PC-3 (cell line): Measurements from ENCODE around the gene PCED1A. TPM values are rescaled to one million over a fixed set of nuclear protein-coding genes. Genes with fewer than 3 reads are reported as not detected.

Experiments
- ATAC-seq: fragments of 200-7000 bp; cut with Tn5 transposase; 2 replicates; pipeline ENCODE4 v1.9.1; 2020; ENCODE audit warnings: mild to moderate bottlenecking, moderate library complexity
- BruUV-seq: library from RNA; stranded (reverse); fragments of 400-500 nt; replicated peaks from 2 replicates; lab custom pipeline; 2021; lab: Mats Ljungman, UMichigan
- CTCF ChIA-PET: fragments of 300-600 bp; sonication (Branson Sonifier 250); formaldehyde crosslinking; loops from one replicate; lab custom pipeline; 2022; ENCODE audit warnings: antibody characterized with exemption; lab: Charles Lee
- POLR2A ChIA-PET: fragments of 300-600 bp; sonication (Branson Sonifier 250); formaldehyde crosslinking; loops from one replicate; lab custom pipeline; 2022; ENCODE audit warnings: antibody characterized with exemption; ENCODE audit not compliant: unreplicated experiment; lab: Charles Lee
- DNase-seq: peaks from one replicate; pipeline ENCODE4 v3.0.0-alpha.2; 2015
- H2AFZ ChIP-seq: fragments of 300-600 bp; sonication (generic); 2 replicates; pipeline ENCODE4 v1.6.0; 2016; ENCODE audit warnings: antibody characterized with exemption, low read length
- H3F3A ChIP-seq: fragments of 300-600 bp; sonication (generic); one replicate; pipeline ENCODE4 v1.6.0; 2017; ENCODE audit warnings: antibody characterized with exemption, low read length, control low read depth, mild to moderate bottlenecking; ENCODE audit not compliant: unreplicated experiment
- H3K27ac ChIP-seq: fragments of 300-600 bp; sonication (generic); 2 replicates; pipeline ENCODE4 v1.5.1; 2016; ENCODE audit warnings: mild to moderate bottlenecking, low read length
- H3K27me3 ChIP-seq: fragments of 300-600 bp; sonication (generic); 2 replicates; pipeline ENCODE4 v1.6.1; 2016; ENCODE audit warnings: low read length, mixed read lengths
- H3K36me3 ChIP-seq: fragments of 300-600 bp; sonication (generic); 2 replicates; pipeline ENCODE4 v1.6.1; 2016; ENCODE audit warnings: low read depth, mixed run types, low read length, mixed read lengths
- H3K4me1 ChIP-seq: fragments of 300-600 bp; sonication (generic); 2 replicates; pipeline ENCODE4 v1.5.1; 2016; ENCODE audit warnings: low read length; ENCODE audit not compliant: insufficient read depth
- H3K4me2 ChIP-seq: fragments of 300-600 bp; sonication (generic); 2 replicates; pipeline ENCODE4 v1.6.0; 2016; ENCODE audit warnings: low read length
- H3K4me3 ChIP-seq: fragments of 300-600 bp; sonication (generic); 2 replicates; pipeline ENCODE4 v1.5.1; 2016; ENCODE audit warnings: mild to moderate bottlenecking, low read length, mixed read lengths
- H3K79me2 ChIP-seq: fragments of 300-600 bp; sonication (generic); 2 replicates; pipeline ENCODE4 v1.6.1; 2017; ENCODE audit warnings: low read length, mixed read lengths
- H3K9ac ChIP-seq: fragments of 300-600 bp; sonication (generic); 2 replicates; pipeline ENCODE4 v1.6.0; 2016; ENCODE audit warnings: mild to moderate bottlenecking, low read length
- H3K9me2 ChIP-seq: fragments of 300-600 bp; sonication (generic); replicated peaks from 2 replicates; pipeline ENCODE4 v1.6.1; 2016; ENCODE audit warnings: mixed run types, low read length, mixed read lengths
- H3K9me3 ChIP-seq: fragments of 300-600 bp; sonication (generic); 2 replicates; pipeline ENCODE4 v1.6.1; 2016; ENCODE audit warnings: low read length, mixed read lengths
- H4K20me1 ChIP-seq: fragments of 300-600 bp; sonication (generic); 2 replicates; pipeline ENCODE4 v1.6.1; 2016; ENCODE audit warnings: low read length, mixed read lengths
- CTCF ChIP-seq: fragments of 300-600 bp; sonication (generic); conservative IDR thresholded peaks from 2 replicates; pipeline ENCODE4 v1.5.1; 2017; ENCODE audit warnings: antibody characterized with exemption, low read depth, mild to moderate bottlenecking, low read length
- EZH2 ChIP-seq: fragments of 300-600 bp; sonication (generic); IDR thresholded peaks from one replicate; pipeline ENCODE4 v1.6.1; 2017; ENCODE audit warnings: antibody characterized with exemption, mild to moderate bottlenecking, low read length; ENCODE audit not compliant: unreplicated experiment
- EZH2phosphoT487 ChIP-seq: fragments of 300-600 bp; sonication (generic); IDR thresholded peaks from 2 replicates; pipeline ENCODE4 v1.6.1; 2018; ENCODE audit warnings: mild to moderate bottlenecking, antibody characterized with exemption, low read length, borderline replicate concordance
- intact Hi-C: fragments of 100-400 bp; cut with micrococcal nuclease; formaldehyde crosslinking; loops from 2 replicates; pipeline ENCODE4 v1.9.0; 2023
- total RNA-seq: library from RNA; depleted of rRNA; stranded (reverse); fragments of >200 nt; gene quantifications from 2 replicates; pipeline ENCODE4 v1.2.3, GENCODE V29; 2014

Gene PCED1A
- total RNA-seq, 1 experiment from 2014 or later = 21.9 TPM

GRCh38 chr20:2796011-2796660 lies 44.3 kb downstream of the PCED1A start:
- Histone ChIP-seq H3F3A (no peaks in the 10 kb centered on the region), H2AFZ (no peak overlapping the region), H3K4me2 (no peak overlapping the region), H4K20me1 (no peaks in the 10 kb centered on the region), H3K4me1 (no peaks in the 10 kb centered on the region), H3K79me2 (no peaks in the 10 kb centered on the region), H3K4me3 (no peak overlapping the region), H3K27ac (no peak overlapping the region), H3K9ac (no peak overlapping the region), H3K9me2 (no peaks in the 10 kb centered on the region), H3K27me3 (peaks cover 35% of the 10 kb centered on the region), H3K9me3 (no peaks in the 10 kb centered on the region), H3K36me3 (no peaks in the 10 kb centered on the region)
- POLR2A ChIA-PET = no interaction called here
- DNase-seq = no peak
- intact Hi-C loops = no loop called here
- CTCF ChIA-PET = no interaction called here
- ATAC-seq = no peak
- TF ChIP-seq EZH2phosphoT487 (no peak), EZH2 (no peak), CTCF (no peak)
- BruUV-seq = no TSS peak

- H3K27ac ChIP-seq = no peak overlapping the region
- DNase-seq (no peak), ATAC-seq (no peak)
- no peak overlapping the region for H3K9ac ChIP-seq
- H3K36me3 ChIP-seq = no peaks in the 10 kb centered on the region
- TF ChIP-seq EZH2phosphoT487 = no peak
- TF ChIP-seq CTCF = no peak
- TF ChIP-seq EZH2 = no peak
- H3K9me3 ChIP-seq = no peaks in the 10 kb centered on the region
- peaks cover 35% of the 10 kb centered on the region for H3K27me3 ChIP-seq
- BruUV-seq = no TSS peak
- no peaks in the 10 kb centered on the region for H3K9me2 ChIP-seq
- H2AFZ ChIP-seq = no peak overlapping the region
- H4K20me1 ChIP-seq = no peaks in the 10 kb centered on the region
- H3F3A ChIP-seq = no peaks in the 10 kb centered on the region
- H3K4me3 ChIP-seq = no peak overlapping the region
- no peaks in the 10 kb centered on the region for H3K4me1 ChIP-seq
- ChIA-PET CTCF (no interaction called here), POLR2A (no interaction called here)
- intact Hi-C loops = no loop called here
- H3K4me2 ChIP-seq = no peak overlapping the region
- no peaks in the 10 kb centered on the region for H3K79me2 ChIP-seq
Observed at GRCh38 chr20:2795451-2795850, 45.0 kb downstream of the PCED1A start.

GRCh38 chr20:2794866-2795447 lies 45.5 kb downstream of the PCED1A start:
- Histone ChIP-seq H3K79me2 (no peaks in the 10 kb centered on the region), H3K36me3 (no peaks in the 10 kb centered on the region), H3K9me2 (no peaks in the 10 kb centered on the region), H3K9ac (no peak overlapping the region), H2AFZ (no peak overlapping the region), H4K20me1 (no peaks in the 10 kb centered on the region), H3K4me1 (no peaks in the 10 kb centered on the region), H3K4me2 (no peak overlapping the region), H3K27me3 (peaks cover 37% of the 10 kb centered on the region), H3K4me3 (no peak overlapping the region), H3K27ac (no peak overlapping the region), H3K9me3 (no peaks in the 10 kb centered on the region), H3F3A (no peaks in the 10 kb centered on the region)
- intact Hi-C loops = no loop called here
- POLR2A ChIA-PET = no interaction called here
- CTCF ChIA-PET = no interaction called here
- BruUV-seq = no TSS peak
- DNase-seq (no peak), ATAC-seq (no peak)
- TF ChIP-seq EZH2 (no peak), CTCF (no peak), EZH2phosphoT487 (no peak)
